Natural killer cell (primary cell): Measurements from ENCODE around the gene PJVK. TPM values are rescaled to one million over a fixed set of nuclear protein-coding genes. Genes with fewer than 3 reads are reported as not detected.
A peak's percentile ranks its signal among the peaks of the same experiment; 100 is the strongest.
"Not testable (repeated sequence)": the region's sequence is repeated elsewhere in the genome, so short reads cannot be mapped to it uniquely, and the experiment has no call there.

Experiments
- ATAC-seq, 3 donors: fragments of 150-1000 bp in 2 of 3; fragments of 200-7000 bp in 1 of 3; cut with Tn5 transposase; 1 replicate in 1 of 3; 2 replicates in 2 of 3; pipeline ENCODE4 v1.10.0; 2021; ENCODE audit warnings: mild to moderate bottlenecking in 2 of 3, moderate library complexity in 2 of 3
- DNase-seq, 2 donors: peaks; one replicate each; pipeline versions ENCODE4 v3.0.0 to v3.0.0-alpha.2; 2013 to 2021; ENCODE audit warnings: mixed read lengths in 1 of 2
- H3K27ac ChIP-seq: one replicate; pipeline ENCODE4 v1.5.1; 2013; ENCODE audit warnings: mild to moderate bottlenecking, low read length
- H3K27me3 ChIP-seq: one replicate; pipeline ENCODE4 v1.6.1; 2013; ENCODE audit warnings: low read length; ENCODE audit not compliant: control insufficient read depth, insufficient read depth
- H3K36me3 ChIP-seq: one replicate; pipeline ENCODE4 v1.6.1; 2013; ENCODE audit warnings: low read length; ENCODE audit not compliant: control insufficient read depth, insufficient read depth
- H3K4me1 ChIP-seq: one replicate; pipeline ENCODE4 v1.6.1; 2013; ENCODE audit warnings: low read length; ENCODE audit not compliant: control insufficient read depth, insufficient read depth
- H3K4me3 ChIP-seq: one replicate; pipeline ENCODE4 v1.5.1; 2013; ENCODE audit warnings: low read length
- H3K9me3 ChIP-seq: one replicate; pipeline ENCODE4 v1.6.1; 2013; ENCODE audit warnings: low read length; ENCODE audit not compliant: control insufficient read depth, insufficient read depth
- H3K27ac Mint-ChIP-seq, 2 donors: one replicate each; pipeline ENCODE4 v1.8.0; 2022; ENCODE audit warnings: mild to moderate bottlenecking in 2 of 2, mixed read lengths in 2 of 2, moderate library complexity in 1 of 2
- H3K27me3 Mint-ChIP-seq, 2 donors: one replicate each; pipeline ENCODE4 v1.8.0; 2022; ENCODE audit warnings: low read depth in 2 of 2, mixed read lengths in 2 of 2
- H3K36me3 Mint-ChIP-seq: one replicate; pipeline ENCODE4 v1.8.0; 2022; ENCODE audit warnings: mixed read lengths
- H3K4me1 Mint-ChIP-seq, 2 donors: one replicate each; pipeline ENCODE4 v1.8.0; 2022; ENCODE audit warnings: mixed read lengths in 2 of 2
- H3K4me3 Mint-ChIP-seq: one replicate; pipeline ENCODE4 v1.8.0; 2022; ENCODE audit warnings: mild to moderate bottlenecking, moderate library complexity, mixed read lengths
- H3K9me3 Mint-ChIP-seq, 2 donors: one replicate each; pipeline ENCODE4 v1.8.0; 2022; ENCODE audit warnings: mixed read lengths in 2 of 2
- WGBS: methylation state at CpG from one replicate; pipeline ENCODE4 v1.1.7; 2013; ENCODE audit warnings: missing lambda C conversion rate; ENCODE audit not compliant: insufficient coverage; 5-methylcytosine and 5-hydroxymethylcytosine counted together
- intact Hi-C: fragments of 100-400 bp; cut with micrococcal nuclease; formaldehyde crosslinking; loops from one replicate; pipeline ENCODE4 v1.14.2; 2022
- total RNA-seq, 4 donors: library from RNA; stranded (reverse); fragments of 120-200 nt in 1 of 4; gene quantifications; one replicate each; pipeline versions ENCODE4 v1.2.3 to v1.2.4, GENCODE V29; 2013 to 2022
- TF ChIP-seq, protein P1 (sequence below): fragments of 200-600 bp; IDR thresholded peaks from one replicate; pipeline ENCODE4 v1.8.0; 2022; ENCODE audit warnings: antibody characterized with exemption

Gene PJVK
- total RNA-seq, 3 donors from 2014 or later (not counting 1 experiment from before 2014, with no cell fraction given): 1.3 to 2.7 (median 2.5) TPM

- Mint-ChIP-seq H3K27ac (no peak overlapping the region), H3K9me3 (no peaks in the 10 kb centered on the region), H3K4me1 (no peaks in the 10 kb centered on the region), H3K36me3 (no peaks in the 10 kb centered on the region), H3K27me3 (peaks cover 0 to 8% of the 10 kb centered on the region in 2 donors), H3K4me3 (no peak overlapping the region)
- Histone ChIP-seq H3K9me3 (no peaks in the 10 kb centered on the region), H3K27ac (no peak overlapping the region), H3K36me3 (no peaks in the 10 kb centered on the region), H3K4me3 (no peak overlapping the region), H3K4me1 (no peaks in the 10 kb centered on the region), H3K27me3 (no peaks in the 10 kb centered on the region)
- intact Hi-C loops: no loop called here
- TF ChIP-seq, protein P1, sequence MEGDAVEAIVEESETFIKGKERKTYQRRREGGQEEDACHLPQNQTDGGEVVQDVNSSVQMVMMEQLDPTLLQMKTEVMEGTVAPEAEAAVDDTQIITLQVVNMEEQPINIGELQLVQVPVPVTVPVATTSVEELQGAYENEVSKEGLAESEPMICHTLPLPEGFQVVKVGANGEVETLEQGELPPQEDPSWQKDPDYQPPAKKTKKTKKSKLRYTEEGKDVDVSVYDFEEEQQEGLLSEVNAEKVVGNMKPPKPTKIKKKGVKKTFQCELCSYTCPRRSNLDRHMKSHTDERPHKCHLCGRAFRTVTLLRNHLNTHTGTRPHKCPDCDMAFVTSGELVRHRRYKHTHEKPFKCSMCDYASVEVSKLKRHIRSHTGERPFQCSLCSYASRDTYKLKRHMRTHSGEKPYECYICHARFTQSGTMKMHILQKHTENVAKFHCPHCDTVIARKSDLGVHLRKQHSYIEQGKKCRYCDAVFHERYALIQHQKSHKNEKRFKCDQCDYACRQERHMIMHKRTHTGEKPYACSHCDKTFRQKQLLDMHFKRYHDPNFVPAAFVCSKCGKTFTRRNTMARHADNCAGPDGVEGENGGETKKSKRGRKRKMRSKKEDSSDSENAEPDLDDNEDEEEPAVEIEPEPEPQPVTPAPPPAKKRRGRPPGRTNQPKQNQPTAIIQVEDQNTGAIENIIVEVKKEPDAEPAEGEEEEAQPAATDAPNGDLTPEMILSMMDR: no peak
- WGBS: 24% methylated on average over 4 of the region's 4 CpGs
- ATAC-seq (peak in 2 of 3 donors; percentile 26 to 46), DNase-seq (no peak)
Observed at GRCh38 chr2:178404368-178404767, 46.8 kb upstream of the PJVK start.

DNA sequence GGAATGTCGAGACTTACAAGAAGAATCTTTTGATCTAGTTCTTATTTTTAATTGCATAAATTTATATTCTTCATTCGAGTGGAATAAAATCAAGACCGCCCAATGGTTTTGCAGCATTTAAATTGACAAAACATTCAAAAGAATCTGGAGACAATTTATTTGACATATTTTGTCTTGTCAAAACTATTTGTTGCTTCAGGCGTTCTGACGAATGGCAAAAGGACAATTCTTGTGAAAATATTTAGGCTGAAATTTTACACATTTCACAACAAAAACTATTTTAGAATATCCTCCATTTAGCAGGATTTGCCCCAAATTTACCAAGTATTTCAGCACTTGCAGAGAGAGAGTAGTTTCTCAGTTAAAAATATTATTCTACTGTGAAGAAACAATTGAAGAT, 41.9 kb upstream of the PJVK start:
- intact Hi-C loops: no loop called here
- H3K4me1 ChIP-seq: peaks cover 5% of the 10 kb centered on the region
- H3K4me3 ChIP-seq: no peak overlapping the region
- TF ChIP-seq, protein P1: no peak
- Mint-ChIP-seq H3K4me3 (no peak overlapping the region), H3K36me3 (no peaks in the 10 kb centered on the region), H3K4me1 (peaks cover 12 to 16% of the 10 kb centered on the region in 2 donors), H3K27ac (no peak overlapping the region), H3K27me3 (no peaks in the 10 kb centered on the region), H3K9me3 (no peaks in the 10 kb centered on the region)
- H3K36me3 ChIP-seq: no peaks in the 10 kb centered on the region
- DNase-seq (no peak), ATAC-seq (no peak)
- H3K27me3 ChIP-seq: no peaks in the 10 kb centered on the region
- WGBS: 88% methylated on average over 4 of the region's 5 CpGs
- H3K9me3 ChIP-seq: no peaks in the 10 kb centered on the region
- no peak overlapping the region for H3K27ac ChIP-seq

- 69% methylated on average over 2 of the region's 3 CpGs for whole genome bisulfite sequencing
- Mint-ChIP-seq H3K9me3 (no peaks in the 10 kb centered on the region), H3K27me3 (no peaks in the 10 kb centered on the region), H3K4me3 (peak overlapping the region; percentile 25), H3K36me3 (no peaks in the 10 kb centered on the region), H3K4me1 (peaks cover 22 to 27% of the 10 kb centered on the region in 2 donors), H3K27ac (no peak overlapping the region)
- H3K4me1 ChIP-seq: peaks cover 12% of the 10 kb centered on the region
- H3K4me3 ChIP-seq: no peak overlapping the region
- H3K27me3 ChIP-seq: no peaks in the 10 kb centered on the region
- TF ChIP-seq, protein P1: no peak
- H3K27ac ChIP-seq: no peak overlapping the region
- DNase-seq (no peak), ATAC-seq (no peak)
- H3K9me3 ChIP-seq: no peaks in the 10 kb centered on the region
- no peaks in the 10 kb centered on the region for H3K36me3 ChIP-seq
- intact Hi-C loops: no loop called here
Observed at GRCh38 chr2:178412047-178412446, 39.1 kb upstream of the PJVK start.

DNA sequence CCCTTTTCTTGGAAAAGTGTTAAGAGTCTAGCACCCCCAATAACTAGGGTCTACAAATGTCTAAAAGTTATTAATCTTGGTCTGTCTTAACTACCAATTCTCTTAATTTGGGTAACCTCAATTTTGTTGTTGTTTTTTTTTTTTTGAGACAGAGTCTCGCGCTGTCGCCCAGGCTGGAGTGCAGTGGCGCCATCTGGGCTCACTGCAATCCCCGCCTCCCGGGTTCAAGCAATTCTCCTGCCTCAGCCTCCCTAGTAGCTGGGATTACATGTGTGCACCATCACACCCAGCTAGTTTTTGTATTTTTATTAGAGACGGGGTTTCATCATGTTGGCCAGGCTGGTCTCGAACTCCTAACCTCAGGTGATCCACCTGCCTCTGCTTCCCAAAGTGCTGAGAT, 38.7 kb upstream of the PJVK start:
- H3K36me3 Mint-ChIP-seq, ATAC-seq, H3K4me3 ChIP-seq, H3K27me3 Mint-ChIP-seq, DNase-seq, H3K27ac ChIP-seq, intact Hi-C loops, H3K27me3 ChIP-seq, H3K9me3 ChIP-seq, H3K36me3 ChIP-seq, H3K9me3 Mint-ChIP-seq: not testable (repeated sequence)
- Mint-ChIP-seq H3K4me1 (peaks cover 22 to 27% of the 10 kb centered on the region in 2 donors), H3K4me3 (peak overlapping the region; percentile 96), H3K27ac (peak overlapping the region in 1 of 2 donors; percentile 99)
- H3K4me1 ChIP-seq: peaks cover 12% of the 10 kb centered on the region
- WGBS: 98% methylated on average over 8 of the region's 8 CpGs
